B cell (primary cell): ENCODE results near the gene INPP1.

Source experiments
- CTCF ChIP-seq: fragments of 200-600 bp; IDR thresholded peaks from one replicate; pipeline ENCODE4 v1.8.0; 2022; ENCODE audit warnings: antibody characterized with exemption, mild to moderate bottlenecking
- EZH2 ChIP-seq: IDR thresholded peaks from 2 replicates; pipeline ENCODE4 v1.6.1; 2012; ENCODE audit warnings: borderline replicate concordance, low read depth, mild to moderate bottlenecking, moderate library complexity, low read length; ENCODE audit not compliant: insufficient read depth, poor library complexity, severe bottlenecking

DNA sequence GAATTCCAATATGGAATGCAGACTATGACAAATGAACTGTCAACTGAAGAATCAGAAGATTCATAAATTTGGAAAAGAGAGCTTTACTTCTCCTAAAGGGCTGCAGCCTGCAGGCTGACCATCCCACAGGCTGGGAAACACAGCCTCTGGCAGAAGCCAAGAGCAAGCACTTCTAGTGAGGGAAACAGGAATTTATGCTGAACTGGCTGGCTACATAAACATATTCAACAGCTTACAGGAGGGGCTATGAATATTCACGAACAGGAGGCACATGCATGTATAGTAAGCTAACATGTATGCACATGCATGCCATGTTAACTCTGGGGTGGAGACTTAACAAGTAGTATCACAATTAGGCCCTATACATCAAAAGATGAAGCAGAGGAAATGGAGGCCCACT lies 41.3 kb upstream of the INPP1 start:
- no peak for TF ChIP-seq CTCF
- TF ChIP-seq EZH2: no peak
